ENCODE results near the gene KRT77.

KRT77 gene

DNA sequence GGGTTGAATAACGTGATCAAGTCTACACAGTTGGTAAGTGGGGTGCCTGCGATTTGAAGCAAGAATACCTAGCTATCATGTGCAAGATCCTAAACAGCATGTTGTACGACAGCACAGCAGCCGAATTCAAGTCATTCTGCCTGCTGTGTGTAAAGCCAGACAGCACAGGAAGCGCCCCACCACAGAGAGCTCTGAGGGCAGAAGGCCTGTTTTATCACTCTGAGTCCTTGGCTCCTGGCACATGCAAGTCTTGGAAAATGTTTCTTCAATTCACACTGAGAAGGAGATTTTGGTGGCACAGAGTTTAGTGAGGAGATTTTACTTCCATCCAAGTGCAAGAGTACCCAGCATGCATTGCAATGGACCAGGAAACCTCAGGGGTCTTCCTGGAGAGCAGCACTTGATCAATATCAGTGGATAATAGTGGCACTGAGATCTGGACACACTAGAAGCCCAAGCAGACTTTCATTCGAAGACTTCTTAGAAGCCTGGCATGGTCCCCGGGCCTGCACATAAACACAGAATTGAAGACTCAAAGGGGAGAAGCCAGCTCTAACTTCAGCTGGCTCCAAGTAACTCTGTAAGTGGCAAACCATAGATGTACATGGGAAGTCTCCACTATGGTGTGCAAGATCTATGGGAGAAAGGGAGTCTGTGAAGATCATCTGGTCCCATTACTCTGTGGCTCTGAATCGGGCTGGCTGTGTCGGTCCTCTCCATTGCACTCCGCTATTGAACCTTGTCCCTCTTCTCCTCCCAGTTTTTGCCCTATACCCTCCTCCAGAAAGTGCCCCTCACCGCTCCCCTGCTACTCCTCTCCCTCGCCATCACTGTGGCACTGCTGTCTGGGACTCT is 21.6 kb downstream of the KRT77 start:
- no peaks in the 10 kb centered on the region for H3K4me1 ChIP-seq (ENCODE audit: control insufficient read depth, insufficient read depth, low read length)
- H3K4me3 ChIP-seq (ENCODE audit: low read length): no peak overlapping the region
- H3K9me3 ChIP-seq (ENCODE audit: control insufficient read depth, low read length): no peaks in the 10 kb centered on the region

DNA sequence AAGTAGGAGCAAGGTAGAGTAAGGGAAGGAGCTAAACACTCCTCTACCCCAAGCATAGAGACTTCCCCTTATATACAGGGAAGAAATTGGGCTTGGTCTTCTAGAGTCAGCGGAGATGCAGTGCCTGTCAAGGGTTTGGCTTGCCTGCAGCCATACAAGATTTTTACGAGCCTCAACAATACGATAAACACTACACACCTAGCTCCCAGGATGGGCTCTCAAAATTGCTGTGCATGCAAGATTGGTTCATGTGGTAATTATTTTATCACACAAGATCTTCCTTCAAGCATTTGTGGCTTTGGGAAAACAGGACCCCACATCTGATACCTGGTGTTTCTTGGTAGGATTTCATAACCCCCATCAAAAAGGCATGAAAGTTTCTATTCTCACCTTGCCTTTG is 23.0 kb downstream of the KRT77 start, which contains the start of gene KRT1:
Gene KRT1, minus strand, starts transcription at position 45 of the 400 bp plus-strand sequence. CDS start 59 bp downstream, outside the sequence.
- no peaks in the 10 kb centered on the region for H3K4me1 ChIP-seq (ENCODE audit: control insufficient read depth, insufficient read depth, low read length)
- no peaks in the 10 kb centered on the region for H3K27me3 ChIP-seq (ENCODE audit: control insufficient read depth, insufficient read depth, low read length)
- H3K4me3 ChIP-seq (ENCODE audit: low read length): no peak within 1 kb of the TSS
- no peaks in the 10 kb centered on the region for H3K36me3 ChIP-seq (ENCODE audit: control insufficient read depth, insufficient read depth, low read length)
- no peaks in the 10 kb centered on the region for H3K9me3 ChIP-seq (ENCODE audit: control insufficient read depth, low read length)
- H3K9ac ChIP-seq (ENCODE audit: low read length): no peak within 1 kb of the TSS

More for the DNA sequence above, 21.6 kb downstream of the KRT77 start:
- Histone ChIP-seq H3K36me3 (ENCODE audit: control insufficient read depth, insufficient read depth, low read length) (no peaks in the 10 kb centered on the region), H3K27me3 (ENCODE audit: control insufficient read depth, insufficient read depth, low read length) (no peaks in the 10 kb centered on the region), H3K9ac (ENCODE audit: low read length) (no peak overlapping the region)

DNA sequence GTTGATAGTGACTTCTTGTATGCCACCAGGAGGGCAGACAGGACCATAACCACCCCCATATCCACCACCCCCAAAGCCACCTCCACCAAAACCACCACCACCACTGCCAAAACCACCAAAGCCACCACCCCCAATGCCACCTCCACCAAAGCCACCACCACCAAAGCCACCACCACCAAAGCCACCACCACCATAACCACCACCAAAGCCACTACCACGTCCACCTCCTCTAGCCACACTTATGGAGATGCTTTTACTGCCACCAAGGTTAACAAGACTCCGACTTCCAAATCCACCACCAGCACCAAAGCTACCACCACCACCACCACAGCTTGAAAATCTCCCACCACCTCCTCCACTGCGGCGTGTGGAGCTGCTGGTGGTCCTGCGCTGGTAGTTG is 23.4 kb downstream of the KRT77 start:
- H3K9me3 ChIP-seq (ENCODE audit: control insufficient read depth, low read length): no peaks in the 10 kb centered on the region
- no peak overlapping the region for H3K9ac ChIP-seq (ENCODE audit: low read length)
- H3K36me3 ChIP-seq (ENCODE audit: control insufficient read depth, insufficient read depth, low read length): no peaks in the 10 kb centered on the region
- H3K4me1 ChIP-seq (ENCODE audit: control insufficient read depth, insufficient read depth, low read length): no peaks in the 10 kb centered on the region
- H3K27me3 ChIP-seq (ENCODE audit: control insufficient read depth, insufficient read depth, low read length): no peaks in the 10 kb centered on the region
- no peak overlapping the region for H3K4me3 ChIP-seq (ENCODE audit: low read length)

DNA sequence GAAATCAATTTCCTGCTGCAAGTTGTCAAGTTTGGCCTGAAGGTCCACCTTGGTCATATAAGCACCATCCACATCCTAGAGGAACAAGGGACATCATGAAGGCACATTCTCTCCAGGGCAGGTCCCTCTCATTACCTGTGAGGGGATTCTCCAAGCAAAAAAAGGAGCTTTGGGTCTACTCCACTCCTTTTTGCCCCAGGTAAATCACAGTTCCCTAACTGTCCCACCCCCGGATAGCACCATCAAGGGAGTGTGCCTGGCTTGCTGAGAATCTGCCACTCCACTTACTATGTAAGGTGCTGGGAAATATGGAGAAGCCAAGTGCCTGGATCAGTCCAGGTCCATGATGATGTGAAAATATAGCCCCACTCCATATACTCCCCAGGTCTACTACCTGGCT is 25.7 kb downstream of the KRT77 start:
- Histone ChIP-seq H3K4me3 (ENCODE audit: low read length) (no peak overlapping the region), H3K36me3 (ENCODE audit: control insufficient read depth, insufficient read depth, low read length) (no peaks in the 10 kb centered on the region), H3K27me3 (ENCODE audit: control insufficient read depth, insufficient read depth, low read length) (no peaks in the 10 kb centered on the region), H3K9me3 (ENCODE audit: control insufficient read depth, low read length) (no peaks in the 10 kb centered on the region), H3K4me1 (ENCODE audit: control insufficient read depth, insufficient read depth, low read length) (no peaks in the 10 kb centered on the region), H3K9ac (ENCODE audit: low read length) (no peak overlapping the region)

DNA sequence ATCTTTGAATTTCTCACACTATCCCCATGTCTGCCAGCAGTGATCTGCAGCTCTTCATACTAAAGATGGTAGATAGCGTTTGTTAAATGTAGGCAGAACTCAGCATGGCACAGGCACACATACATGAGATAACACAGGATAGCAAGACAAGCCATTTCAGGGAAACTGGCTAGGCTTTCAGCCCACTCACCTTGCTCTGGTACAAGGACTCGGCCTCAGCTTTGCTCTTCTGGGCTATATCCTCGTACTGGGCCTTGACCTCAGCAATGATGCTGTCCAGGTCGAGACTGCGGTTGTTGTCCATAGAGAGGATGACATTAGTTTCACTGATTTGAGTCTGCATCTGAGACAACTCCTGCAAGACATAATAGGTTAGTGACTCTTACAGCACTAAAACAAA is 26.2 kb downstream of the KRT77 start:
- Histone ChIP-seq H3K4me3 (ENCODE audit: low read length) (no peak overlapping the region), H3K9me3 (ENCODE audit: control insufficient read depth, low read length) (no peaks in the 10 kb centered on the region), H3K4me1 (ENCODE audit: control insufficient read depth, insufficient read depth, low read length) (no peaks in the 10 kb centered on the region), H3K27me3 (ENCODE audit: control insufficient read depth, insufficient read depth, low read length) (no peaks in the 10 kb centered on the region), H3K9ac (ENCODE audit: low read length) (no peak overlapping the region), H3K36me3 (ENCODE audit: control insufficient read depth, insufficient read depth, low read length) (no peaks in the 10 kb centered on the region)

DNA sequence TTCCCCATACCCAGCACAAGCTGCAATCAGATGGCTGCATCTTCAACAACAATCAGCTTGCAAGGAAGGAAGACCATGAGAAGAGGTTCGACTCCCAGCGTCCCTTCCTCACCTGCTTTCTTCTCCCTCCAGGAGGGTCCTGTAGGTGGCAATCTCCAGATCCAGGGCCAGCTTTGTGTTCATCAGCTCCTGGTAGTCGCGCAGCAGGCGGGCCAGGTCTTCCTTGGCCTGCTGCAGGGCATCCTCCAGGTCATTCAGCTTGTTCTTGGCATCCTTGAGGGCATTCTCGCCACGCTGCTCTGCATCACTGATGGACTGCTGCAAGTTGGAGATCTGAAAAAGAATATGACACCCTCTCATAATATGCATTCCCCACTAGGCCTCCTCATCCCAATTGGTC is 27.2 kb downstream of the KRT77 start:
- no peaks in the 10 kb centered on the region for H3K9me3 ChIP-seq (ENCODE audit: control insufficient read depth, low read length)
- no peaks in the 10 kb centered on the region for H3K36me3 ChIP-seq (ENCODE audit: control insufficient read depth, insufficient read depth, low read length)
- H3K4me1 ChIP-seq (ENCODE audit: control insufficient read depth, insufficient read depth, low read length): no peaks in the 10 kb centered on the region
- no peak overlapping the region for H3K9ac ChIP-seq (ENCODE audit: low read length)
- no peak overlapping the region for H3K4me3 ChIP-seq (ENCODE audit: low read length)
- no peaks in the 10 kb centered on the region for H3K27me3 ChIP-seq (ENCODE audit: control insufficient read depth, insufficient read depth, low read length)

DNA sequence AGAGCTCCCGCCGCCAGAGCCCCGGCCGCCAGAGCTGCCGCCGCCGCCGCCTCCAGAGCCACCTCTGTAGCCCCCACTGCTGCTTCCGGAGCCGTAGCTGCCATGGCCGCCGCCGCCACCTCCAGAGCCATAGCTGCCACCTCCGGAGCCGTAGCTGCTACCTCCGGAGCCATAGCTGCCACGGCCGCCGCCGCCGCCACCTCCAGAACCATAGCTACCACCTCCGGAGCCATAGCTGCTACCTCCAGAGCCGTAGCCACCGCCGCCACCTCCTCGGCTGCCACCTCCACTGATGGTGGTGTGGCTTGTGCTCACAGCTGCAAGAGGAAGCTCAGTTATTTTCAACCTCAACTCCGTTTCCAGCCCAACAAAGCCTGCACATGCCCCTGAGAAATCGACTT is 28.0 kb downstream of the KRT77 start:
- Histone ChIP-seq H3K36me3 (ENCODE audit: control insufficient read depth, insufficient read depth, low read length) (no peaks in the 10 kb centered on the region), H3K27me3 (ENCODE audit: control insufficient read depth, insufficient read depth, low read length) (no peaks in the 10 kb centered on the region), H3K9me3 (ENCODE audit: control insufficient read depth, low read length) (no peaks in the 10 kb centered on the region), H3K9ac (ENCODE audit: low read length) (no peak overlapping the region), H3K4me3 (ENCODE audit: low read length) (no peak overlapping the region), H3K4me1 (ENCODE audit: control insufficient read depth, insufficient read depth, low read length) (no peaks in the 10 kb centered on the region)

DNA sequence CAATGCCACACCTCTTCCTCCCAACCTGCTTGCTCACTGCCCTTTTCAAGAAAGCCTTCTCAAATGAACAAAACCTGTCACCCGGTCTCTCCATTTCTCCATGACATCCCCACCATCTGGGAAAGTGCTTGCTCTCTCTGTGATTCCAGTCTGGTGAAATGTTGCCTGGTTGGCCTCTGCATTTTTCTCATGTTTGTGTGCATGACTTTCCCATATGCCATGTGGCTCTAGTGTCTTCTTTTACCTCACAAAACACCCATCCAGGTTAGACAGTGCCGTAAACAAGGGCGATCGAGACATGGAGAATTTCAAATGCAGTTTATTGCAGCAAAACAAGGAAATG is 28.9 kb downstream of the KRT77 start:
- no peaks in the 10 kb centered on the region for H3K9me3 ChIP-seq (ENCODE audit: control insufficient read depth, low read length)
- H3K27me3 ChIP-seq (ENCODE audit: control insufficient read depth, insufficient read depth, low read length): no peaks in the 10 kb centered on the region
- no peaks in the 10 kb centered on the region for H3K4me1 ChIP-seq (ENCODE audit: control insufficient read depth, insufficient read depth, low read length)
- no peak overlapping the region for H3K9ac ChIP-seq (ENCODE audit: low read length)
- no peak overlapping the region for H3K4me3 ChIP-seq (ENCODE audit: low read length)
- H3K36me3 ChIP-seq (ENCODE audit: control insufficient read depth, insufficient read depth, low read length): no peaks in the 10 kb centered on the region

DNA sequence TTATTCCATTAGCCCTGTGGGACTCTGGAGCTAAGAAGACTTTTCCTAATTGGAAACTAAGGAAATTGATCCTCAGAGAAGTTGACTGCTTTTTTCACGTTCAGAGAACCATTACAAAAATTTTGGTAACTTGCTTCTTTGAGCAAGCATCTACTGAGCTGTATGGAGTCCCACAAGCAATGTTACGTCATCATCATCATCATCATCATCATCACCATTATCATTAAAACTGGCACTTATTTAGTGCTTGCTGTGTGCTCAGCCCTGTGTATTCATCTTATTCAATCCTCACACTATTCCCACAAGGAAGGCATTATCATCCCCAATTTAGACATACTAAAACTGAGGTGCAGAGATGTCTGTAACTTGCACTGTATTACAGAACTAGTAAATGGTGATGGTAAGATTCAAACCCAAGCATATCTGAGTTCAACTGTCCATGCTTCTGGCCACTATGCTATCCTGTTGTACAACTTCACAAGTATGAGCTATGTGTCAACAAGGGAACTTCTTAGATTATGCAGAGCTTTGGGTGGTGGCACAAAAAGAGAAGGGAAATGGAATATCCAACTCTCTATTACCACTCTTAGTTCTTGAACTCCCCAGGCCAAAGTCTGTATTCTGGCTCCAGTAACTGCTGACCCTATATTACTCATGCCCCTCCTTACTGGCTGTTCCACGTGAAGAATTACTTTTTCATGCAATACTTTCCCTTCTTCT is 29.5 kb downstream of the KRT77 start:
- H3K36me3 ChIP-seq (ENCODE audit: control insufficient read depth, insufficient read depth, low read length): no peaks in the 10 kb centered on the region
- H3K4me1 ChIP-seq (ENCODE audit: control insufficient read depth, insufficient read depth, low read length): no peaks in the 10 kb centered on the region
- no peaks in the 10 kb centered on the region for H3K9me3 ChIP-seq (ENCODE audit: control insufficient read depth, low read length)
- H3K4me3 ChIP-seq (ENCODE audit: low read length): no peak overlapping the region
- H3K9ac ChIP-seq (ENCODE audit: low read length): no peak overlapping the region
- H3K27me3 ChIP-seq (ENCODE audit: control insufficient read depth, insufficient read depth, low read length): no peaks in the 10 kb centered on the region

DNA sequence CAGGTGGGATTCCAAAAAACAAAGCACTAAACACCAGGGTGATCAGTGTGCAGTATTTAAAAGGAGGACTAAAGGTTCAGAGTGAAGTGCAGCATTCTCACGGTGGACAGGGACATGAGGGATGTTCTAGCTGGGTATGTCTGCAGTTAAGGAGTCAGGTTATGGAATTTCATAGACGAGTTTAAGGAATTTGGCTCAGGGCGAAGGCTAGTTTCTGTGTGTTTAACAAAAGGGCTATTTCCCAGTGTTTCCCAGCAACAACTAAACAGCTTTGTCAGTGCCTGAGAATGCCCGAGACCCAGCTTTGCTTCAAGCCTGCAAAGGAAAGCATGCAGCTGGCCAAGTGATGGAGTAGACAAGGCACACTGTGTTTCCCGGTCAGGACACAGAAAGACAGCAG is 30.1 kb downstream of the KRT77 start:
- H3K9ac ChIP-seq (ENCODE audit: low read length): no peak overlapping the region
- no peaks in the 10 kb centered on the region for H3K27me3 ChIP-seq (ENCODE audit: control insufficient read depth, insufficient read depth, low read length)
- no peak overlapping the region for H3K4me3 ChIP-seq (ENCODE audit: low read length)
- no peaks in the 10 kb centered on the region for H3K36me3 ChIP-seq (ENCODE audit: control insufficient read depth, insufficient read depth, low read length)
- H3K9me3 ChIP-seq (ENCODE audit: control insufficient read depth, low read length): no peaks in the 10 kb centered on the region
- H3K4me1 ChIP-seq (ENCODE audit: control insufficient read depth, insufficient read depth, low read length): no peaks in the 10 kb centered on the region

DNA sequence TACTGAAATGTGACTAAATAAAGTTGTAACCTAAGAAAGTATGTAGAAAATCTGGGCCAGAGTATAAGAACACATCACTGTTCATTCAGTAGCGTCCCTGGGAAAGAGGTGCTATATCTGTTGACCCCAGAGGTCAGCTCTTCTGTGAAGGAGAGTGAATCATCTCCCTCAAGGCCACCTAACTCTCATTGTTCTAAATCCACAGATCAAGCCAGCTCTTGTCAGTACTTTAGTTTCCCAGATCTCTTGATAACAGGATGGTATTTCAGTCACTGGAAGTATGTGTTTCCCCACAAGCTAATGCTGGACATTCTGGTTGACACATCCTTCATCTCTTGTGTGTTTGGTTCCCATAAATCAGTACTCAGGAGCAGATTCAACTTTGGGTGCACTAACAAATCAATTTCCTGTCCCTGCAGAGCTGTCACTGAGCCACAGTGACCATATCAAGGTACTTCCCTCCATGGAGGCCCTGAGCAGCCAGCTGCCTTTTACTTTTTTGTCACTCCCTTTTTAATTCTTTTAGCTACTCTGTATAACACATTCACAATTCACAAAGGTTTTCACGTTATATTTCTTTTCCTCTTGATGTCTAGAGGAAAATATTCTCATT is 30.9 kb downstream of the KRT77 start:
- H3K4me1 ChIP-seq (ENCODE audit: control insufficient read depth, insufficient read depth, low read length): no peaks in the 10 kb centered on the region
- no peaks in the 10 kb centered on the region for H3K27me3 ChIP-seq (ENCODE audit: control insufficient read depth, insufficient read depth, low read length)
- H3K36me3 ChIP-seq (ENCODE audit: control insufficient read depth, insufficient read depth, low read length): no peaks in the 10 kb centered on the region

DNA sequence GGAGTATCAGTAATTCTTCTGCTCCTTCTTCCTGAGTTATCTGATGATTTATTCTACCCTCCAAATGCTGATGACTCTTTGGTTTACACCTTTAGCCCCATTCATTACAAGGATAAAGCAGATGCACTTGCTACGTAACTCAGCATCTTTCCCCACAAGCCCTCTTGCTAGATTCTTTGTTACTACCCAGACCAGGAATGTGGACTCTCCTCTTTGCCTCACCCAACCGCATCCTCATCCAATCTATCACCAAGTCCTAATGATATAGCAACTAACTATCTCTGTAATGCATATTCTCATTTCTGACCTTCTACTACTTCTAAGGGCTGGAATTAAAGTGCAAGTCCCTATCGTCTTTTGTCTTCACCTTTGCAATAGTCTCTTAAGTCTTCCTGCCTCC is 32.4 kb downstream of the KRT77 start:
- Histone ChIP-seq H3K9me3 (ENCODE audit: control insufficient read depth, low read length) (no peaks in the 10 kb centered on the region), H3K4me3 (ENCODE audit: low read length) (no peak overlapping the region), H3K9ac (ENCODE audit: low read length) (no peak overlapping the region), H3K27me3 (ENCODE audit: control insufficient read depth, insufficient read depth, low read length) (no peaks in the 10 kb centered on the region), H3K36me3 (ENCODE audit: control insufficient read depth, insufficient read depth, low read length) (no peaks in the 10 kb centered on the region), H3K4me1 (ENCODE audit: control insufficient read depth, insufficient read depth, low read length) (no peaks in the 10 kb centered on the region)

More for the DNA sequence above, 30.9 kb downstream of the KRT77 start:
- Histone ChIP-seq H3K4me3 (ENCODE audit: low read length) (no peak overlapping the region), H3K9ac (ENCODE audit: low read length) (no peak overlapping the region), H3K9me3 (ENCODE audit: control insufficient read depth, low read length) (no peaks in the 10 kb centered on the region)

Data from mucosa of stomach (tissue), 1 donor.